Mesenchymal stem cell (in vitro differentiated cells and primary cell): Measurements from ENCODE around the gene COL3A1.

Experiments
- DNase-seq: peaks from one replicate; pipeline ENCODE4 v3.0.0-alpha.2; 2013
- H2AFZ ChIP-seq: one replicate; pipeline ENCODE4 v1.6.1; 2013; ENCODE audit warnings: low read depth, mild to moderate bottlenecking, control low read depth, inconsistent platforms, low read length, moderate library complexity
- H2AK5ac ChIP-seq: 2 replicates; pipeline ENCODE4 v1.6.1; 2013; ENCODE audit warnings: low read length, moderate library complexity, mild to moderate bottlenecking, inconsistent platforms; ENCODE audit not compliant: severe bottlenecking
- H2BK120ac ChIP-seq: one replicate; pipeline ENCODE4 v1.6.1; 2013; ENCODE audit warnings: low read depth, mild to moderate bottlenecking, inconsistent platforms, low read length, moderate library complexity
- H2BK12ac ChIP-seq, 2 experiments: one replicate each; pipeline ENCODE4 v1.6.1; 2013; ENCODE audit warnings: inconsistent platforms in 2 of 2, low read length in 2 of 2, mild to moderate bottlenecking in 2 of 2, moderate library complexity in 2 of 2, control low read depth in 1 of 2
- H2BK15ac ChIP-seq: one replicate; pipeline ENCODE4 v1.6.1; 2013; ENCODE audit warnings: mild to moderate bottlenecking, low read depth, inconsistent platforms; ENCODE audit not compliant: poor library complexity, severe bottlenecking
- H2BK5ac ChIP-seq: 2 replicates; pipeline ENCODE4 v1.6.1; 2013; ENCODE audit warnings: low read depth, mild to moderate bottlenecking, low read length, control low read depth, inconsistent platforms; ENCODE audit not compliant: poor library complexity, severe bottlenecking
- H3K14ac ChIP-seq, 2 experiments: one replicate each; pipeline ENCODE4 v1.6.1; 2013; ENCODE audit warnings: inconsistent platforms in 2 of 2, low read length in 2 of 2, control low read depth in 1 of 2, mild to moderate bottlenecking in 1 of 2, moderate library complexity in 1 of 2
- H3K18ac ChIP-seq, 2 experiments: one replicate each; pipeline ENCODE4 v1.6.1; 2013; ENCODE audit warnings: inconsistent platforms in 2 of 2, low read length in 2 of 2, control low read depth in 1 of 2, low read depth in 1 of 2, mild to moderate bottlenecking in 1 of 2
- H3K23ac ChIP-seq, 2 experiments: one replicate each; pipeline ENCODE4 v1.6.1; 2013; ENCODE audit warnings: inconsistent platforms in 2 of 2, low read length in 2 of 2, mild to moderate bottlenecking in 2 of 2, moderate library complexity in 2 of 2, control low read depth in 1 of 2
- H3K27ac ChIP-seq: 2 replicates; pipeline ENCODE4 v1.5.1; 2013; ENCODE audit warnings: mild to moderate bottlenecking, moderate library complexity, low read length, control low read depth, inconsistent platforms; ENCODE audit not compliant: poor library complexity, severe bottlenecking
- H3K27me3 ChIP-seq, 2 experiments: 2 replicates each; pipeline versions ENCODE4 v1.6.1 to v1.7.0; 2013; ENCODE audit warnings: low read length in 2 of 2, mild to moderate bottlenecking in 2 of 2, moderate library complexity in 2 of 2, control low read depth in 1 of 2, inconsistent platforms in 1 of 2; ENCODE audit not compliant: control insufficient read depth in 1 of 2, insufficient read depth in 1 of 2
- H3K36me3 ChIP-seq, 2 experiments: 2 replicates each; pipeline versions ENCODE4 v1.6.1 to v1.7.0; 2013; ENCODE audit warnings: low read length in 2 of 2, control low read depth in 1 of 2, inconsistent platforms in 1 of 2, low read depth in 1 of 2, mild to moderate bottlenecking in 1 of 2; ENCODE audit not compliant: insufficient read depth in 2 of 2, control insufficient read depth in 1 of 2
- H3K4ac ChIP-seq, 2 experiments: one replicate each; pipeline ENCODE4 v1.6.1; 2013; ENCODE audit warnings: inconsistent platforms in 2 of 2, low read length in 2 of 2, mild to moderate bottlenecking in 2 of 2, moderate library complexity in 2 of 2, control low read depth in 1 of 2, low read depth in 1 of 2
- H3K4me1 ChIP-seq: 2 replicates; pipeline ENCODE4 v1.6.1; 2013; ENCODE audit warnings: low read depth, low read length, control low read depth; ENCODE audit not compliant: control insufficient read depth, insufficient read depth
- H3K4me2 ChIP-seq: 2 replicates; pipeline ENCODE4 v1.6.1; 2013; ENCODE audit warnings: low read length, mild to moderate bottlenecking, inconsistent platforms; ENCODE audit not compliant: poor library complexity, severe bottlenecking
- H3K4me3 ChIP-seq, 2 experiments: 2 replicates each; pipeline versions ENCODE4 v1.5.1 to v1.7.0; 2013; ENCODE audit warnings: low read length in 2 of 2, mild to moderate bottlenecking in 2 of 2, control low read depth in 1 of 2, low read depth in 1 of 2; ENCODE audit not compliant: insufficient read depth in 1 of 2
- H3K79me1 ChIP-seq: replicated peaks from 2 replicates; pipeline ENCODE4 v1.6.1; 2013; ENCODE audit warnings: mild to moderate bottlenecking, control low read depth, low read length, inconsistent platforms; ENCODE audit not compliant: poor library complexity, severe bottlenecking
- H3K9ac ChIP-seq: 2 replicates; pipeline ENCODE4 v1.7.0; 2013; ENCODE audit warnings: mild to moderate bottlenecking, low read length, moderate library complexity
- H3K9me3 ChIP-seq: 2 replicates; pipeline ENCODE4 v1.7.0; 2013; ENCODE audit warnings: mild to moderate bottlenecking, low read length; ENCODE audit not compliant: control insufficient read depth
- H4K8ac ChIP-seq: one replicate; pipeline ENCODE4 v1.6.1; 2013; ENCODE audit warnings: inconsistent platforms, mild to moderate bottlenecking, low read length, moderate library complexity
- H4K91ac ChIP-seq: one replicate; pipeline ENCODE4 v1.6.1; 2013; ENCODE audit warnings: mild to moderate bottlenecking, low read length, inconsistent platforms
- WGBS: methylation state at CpG from one replicate; pipeline ENCODE4 v1.1.7; 2013; ENCODE audit warnings: mixed read lengths; 5-methylcytosine and 5-hydroxymethylcytosine counted together

The COL3A1 gene

GRCh38 chr2:189014449-189015138 lies 40.4 kb downstream of the COL3A1 start:
- H3K14ac ChIP-seq: no peak overlapping the region
- H2BK15ac ChIP-seq: no peak overlapping the region
- DNase-seq: peak; percentile 86
- no peak overlapping the region for H2AFZ ChIP-seq
- no peaks in the 10 kb centered on the region for H3K27me3 ChIP-seq
- H3K18ac ChIP-seq: peak overlapping the region in 1 of 2 experiments; percentile 34
- H3K4me3 ChIP-seq: no peak overlapping the region
- no peaks in the 10 kb centered on the region for H3K79me1 ChIP-seq
- H4K91ac ChIP-seq: no peak overlapping the region
- peaks cover 3 to 35% of the 10 kb centered on the region in 2 experiments for H3K36me3 ChIP-seq
- no peaks in the 10 kb centered on the region for H3K4me1 ChIP-seq
- H3K4me2 ChIP-seq: no peak overlapping the region
- no peak overlapping the region for H2BK120ac ChIP-seq
- peak overlapping the region; percentile 62 for H3K9ac ChIP-seq
- 50% methylated on average over 2 of the region's 2 CpGs for WGBS
- H3K9me3 ChIP-seq: no peaks in the 10 kb centered on the region
- no peak overlapping the region for H2BK5ac ChIP-seq
- H2BK12ac ChIP-seq: no peak overlapping the region
- H2AK5ac ChIP-seq: no peak overlapping the region
- no peak overlapping the region for H3K4ac ChIP-seq
- no peak overlapping the region for H3K23ac ChIP-seq
- no peak overlapping the region for H4K8ac ChIP-seq
- H3K27ac ChIP-seq: peak overlapping the region; percentile 69

- no peak overlapping the region for H3K4me3 ChIP-seq
- H2AFZ ChIP-seq: no peak overlapping the region
- no peak overlapping the region for H3K18ac ChIP-seq
- H3K9me3 ChIP-seq: no peaks in the 10 kb centered on the region
- 86% methylated on average over 1 of the region's 1 CpG for WGBS
- H2AK5ac ChIP-seq: no peak overlapping the region
- H2BK120ac ChIP-seq: no peak overlapping the region
- peak overlapping the region; percentile 62 for H3K9ac ChIP-seq
- no peak overlapping the region for H3K4me2 ChIP-seq
- no peaks in the 10 kb centered on the region for H3K4me1 ChIP-seq
- H3K4ac ChIP-seq: no peak overlapping the region
- peaks cover 3 to 28% of the 10 kb centered on the region in 2 experiments for H3K36me3 ChIP-seq
- H3K27me3 ChIP-seq: no peaks in the 10 kb centered on the region
- no peak overlapping the region for H2BK5ac ChIP-seq
- no peak overlapping the region for H3K14ac ChIP-seq
- no peak overlapping the region for H3K23ac ChIP-seq
- H4K91ac ChIP-seq: no peak overlapping the region
- DNase-seq: no peak
- H3K27ac ChIP-seq: peak overlapping the region; percentile 46
- H2BK15ac ChIP-seq: no peak overlapping the region
- H3K79me1 ChIP-seq: no peaks in the 10 kb centered on the region
- H2BK12ac ChIP-seq: no peak overlapping the region
- H4K8ac ChIP-seq: no peak overlapping the region
Observed at GRCh38 chr2:189015359-189015758, 41.2 kb downstream of the COL3A1 start.

- no peak overlapping the region for H3K23ac ChIP-seq
- H3K4me3 ChIP-seq: no peak overlapping the region
- H2AK5ac ChIP-seq: no peak overlapping the region
- H3K4ac ChIP-seq: no peak overlapping the region
- H2BK15ac ChIP-seq: no peak overlapping the region
- no peak overlapping the region for H4K8ac ChIP-seq
- no peaks in the 10 kb centered on the region for H3K27me3 ChIP-seq
- H3K79me1 ChIP-seq: no peaks in the 10 kb centered on the region
- H2BK5ac ChIP-seq: no peak overlapping the region
- no peak overlapping the region for H2BK12ac ChIP-seq
- no peak for DNase-seq
- H3K36me3 ChIP-seq: peaks cover 0 to 17% of the 10 kb centered on the region in 2 experiments
- H4K91ac ChIP-seq: no peak overlapping the region
- no peak overlapping the region for H2BK120ac ChIP-seq
- no peaks in the 10 kb centered on the region for H3K4me1 ChIP-seq
- H3K9ac ChIP-seq: peak overlapping the region; percentile 62
- no peak overlapping the region for H3K18ac ChIP-seq
- H3K4me2 ChIP-seq: no peak overlapping the region
- no peaks in the 10 kb centered on the region for H3K9me3 ChIP-seq
- no peak overlapping the region for H2AFZ ChIP-seq
- H3K14ac ChIP-seq: no peak overlapping the region
- H3K27ac ChIP-seq: no peak overlapping the region
Observed at GRCh38 chr2:189016311-189016861, 42.2 kb downstream of the COL3A1 start.

GRCh38 chr2:189018631-189019030 lies 44.5 kb downstream of the COL3A1 start:
- Histone ChIP-seq H2AFZ (no peak overlapping the region), H3K36me3 (no peaks in the 10 kb centered on the region), H3K9ac (peak overlapping the region; percentile 68), H2BK15ac (no peak overlapping the region), H3K79me1 (no peaks in the 10 kb centered on the region), H2AK5ac (no peak overlapping the region), H3K9me3 (no peaks in the 10 kb centered on the region), H3K18ac (no peak overlapping the region), H2BK5ac (no peak overlapping the region), H3K27ac (no peak overlapping the region), H2BK12ac (no peak overlapping the region), H4K91ac (no peak overlapping the region), H3K4me1 (no peaks in the 10 kb centered on the region), H3K14ac (no peak overlapping the region), H3K27me3 (no peaks in the 10 kb centered on the region), H3K4me3 (no peak overlapping the region), H3K23ac (no peak overlapping the region), H3K4ac (no peak overlapping the region), H3K4me2 (no peak overlapping the region), H2BK120ac (no peak overlapping the region), H4K8ac (no peak overlapping the region)
- DNase-seq: no peak
